HG02884 (cell line): ENCODE data around the gene JARID2.
A peak's percentile ranks its signal among the peaks of the same experiment; 100 is the strongest.

Experiments
- ATAC-seq: cut with Tn5 transposase; IDR thresholded peaks from one replicate; pipeline ENCODE4 v1.9.1; 2021; ENCODE audit warnings: mild to moderate bottlenecking, moderate library complexity; ENCODE audit not compliant: unreplicated experiment

The JARID2 gene

DNA sequence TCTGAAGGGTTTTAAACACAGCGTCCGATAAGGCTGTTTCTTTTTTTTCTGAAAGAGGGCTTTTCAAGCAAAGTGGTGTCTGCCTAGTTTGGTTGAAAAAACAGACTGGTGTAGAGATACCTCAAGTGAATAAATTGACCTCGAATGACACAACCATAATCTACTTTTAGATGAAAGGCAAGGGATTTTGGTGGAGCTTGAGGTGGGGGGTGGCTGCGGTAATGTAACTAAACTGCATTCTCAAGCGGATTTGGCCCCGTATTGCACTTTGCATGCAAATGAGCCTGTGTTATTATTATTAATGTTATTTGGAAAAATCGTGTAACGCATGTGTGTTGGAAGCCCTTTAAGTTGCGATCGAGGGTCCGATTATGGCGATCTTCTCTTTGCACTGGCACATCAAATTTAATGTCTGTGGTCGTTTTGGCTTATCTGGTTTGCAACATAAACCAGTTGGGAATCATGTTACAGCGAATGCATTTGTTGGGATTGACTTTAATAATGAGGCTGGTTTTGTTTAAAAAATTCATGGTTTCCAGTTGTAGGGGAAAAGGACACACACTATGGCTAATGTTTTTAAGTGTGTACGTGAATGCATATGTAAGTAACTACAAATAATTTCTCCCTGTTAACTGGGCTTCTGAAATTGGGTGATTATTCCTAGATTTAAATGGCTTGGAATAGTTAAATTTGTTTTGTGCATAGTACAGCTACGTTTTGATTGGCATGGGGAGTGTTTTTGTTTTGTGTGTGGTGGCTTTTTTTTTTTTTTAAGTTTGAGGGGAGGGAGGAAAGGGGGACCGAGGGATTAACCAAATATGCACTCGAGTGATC lies 1.0 kb downstream of the JARID2 start:
- no peak for ATAC-seq

DNA sequence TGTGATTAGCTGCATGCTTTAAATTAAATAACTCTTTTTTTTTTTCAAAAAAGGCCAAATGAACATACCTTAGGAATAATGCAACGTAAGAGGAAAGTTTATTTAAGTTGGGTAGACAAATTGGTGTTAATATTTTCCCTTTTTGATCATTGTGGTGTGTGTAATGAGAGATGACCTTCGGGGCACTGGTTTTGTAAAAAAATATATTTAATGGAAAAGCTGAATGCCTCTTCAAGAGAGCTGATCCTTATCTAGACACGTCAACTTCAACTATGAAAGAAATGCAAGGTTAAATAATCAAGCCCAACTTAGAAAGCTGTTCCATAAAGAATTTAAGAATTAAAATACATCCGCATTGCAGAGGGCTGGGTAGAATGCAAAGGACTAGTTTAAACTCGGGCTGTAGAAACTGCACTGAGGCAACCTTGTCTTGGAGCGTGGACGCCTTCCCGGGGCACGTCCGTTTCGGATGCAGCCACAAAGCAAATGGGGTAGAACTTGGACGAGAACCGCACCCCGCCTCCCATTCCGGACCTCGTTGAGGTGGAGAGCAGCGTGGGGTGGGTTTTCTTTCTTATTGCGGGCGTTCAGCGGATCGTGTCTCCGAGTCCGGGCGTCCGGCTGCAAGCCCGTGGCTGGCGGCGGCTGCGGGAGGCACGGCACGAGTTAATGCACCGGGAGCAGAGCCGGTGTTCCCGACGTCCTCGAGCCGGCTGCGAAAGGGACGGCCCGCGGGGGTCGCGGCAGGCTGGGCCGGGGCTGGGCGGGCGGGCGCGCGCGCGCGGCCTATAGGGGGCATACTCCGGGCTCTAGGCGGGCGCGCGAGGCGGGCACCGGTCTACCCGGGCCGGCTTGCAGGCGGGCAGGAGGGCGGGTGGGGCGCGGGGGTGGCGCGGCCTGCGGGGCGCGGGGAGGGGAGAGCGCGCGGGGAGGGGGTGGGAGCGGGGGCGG lies 1.9 kb downstream of the JARID2 start:
- ATAC-seq = peak; percentile 4

DNA sequence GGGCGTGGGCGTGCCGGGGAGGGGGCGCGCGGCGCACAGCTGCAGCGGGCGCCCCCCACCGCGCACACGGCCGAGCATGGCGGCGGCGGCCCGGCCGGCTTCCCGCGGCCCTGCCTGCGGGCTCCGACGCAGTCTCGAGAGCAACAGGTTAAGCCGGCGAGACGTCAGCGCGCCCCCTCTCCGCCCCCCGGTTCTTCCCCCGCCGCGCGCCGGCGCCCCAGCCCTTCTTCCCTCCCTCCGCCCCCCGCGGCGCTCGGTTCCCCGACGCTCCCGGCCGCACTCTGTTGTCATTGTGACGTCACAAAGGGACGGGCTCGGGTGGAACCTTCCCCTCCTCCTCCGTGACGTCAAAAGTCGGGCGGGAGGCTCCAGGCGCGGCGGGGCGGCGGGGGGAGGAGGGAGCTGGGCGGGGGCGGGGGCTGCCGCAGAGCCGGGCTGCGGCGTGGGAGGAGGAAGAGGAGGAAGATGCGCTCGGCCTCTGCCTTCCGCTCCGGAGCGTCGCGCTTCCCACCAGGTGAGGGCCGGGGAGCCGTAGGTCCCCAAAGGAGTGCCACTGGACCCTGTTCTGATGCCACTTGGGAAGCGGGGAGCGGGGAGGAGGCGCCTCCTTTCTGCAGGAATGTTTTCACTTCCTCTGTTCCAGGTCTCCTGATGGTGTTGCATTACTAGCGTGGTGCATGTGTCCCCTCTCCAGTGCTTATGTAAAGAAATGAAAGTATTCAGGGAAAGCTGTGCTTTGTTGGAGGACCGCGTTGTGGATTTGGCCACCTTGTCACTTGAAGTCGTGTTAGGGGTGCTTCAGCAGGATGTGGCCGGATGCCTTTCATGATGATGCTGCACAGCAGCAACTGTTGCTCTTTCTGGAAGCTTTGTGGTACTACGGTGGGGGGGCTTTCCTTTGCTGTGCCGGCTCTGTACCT lies 2.8 kb downstream of the JARID2 start:
- ATAC-seq = peak; percentile 28

DNA sequence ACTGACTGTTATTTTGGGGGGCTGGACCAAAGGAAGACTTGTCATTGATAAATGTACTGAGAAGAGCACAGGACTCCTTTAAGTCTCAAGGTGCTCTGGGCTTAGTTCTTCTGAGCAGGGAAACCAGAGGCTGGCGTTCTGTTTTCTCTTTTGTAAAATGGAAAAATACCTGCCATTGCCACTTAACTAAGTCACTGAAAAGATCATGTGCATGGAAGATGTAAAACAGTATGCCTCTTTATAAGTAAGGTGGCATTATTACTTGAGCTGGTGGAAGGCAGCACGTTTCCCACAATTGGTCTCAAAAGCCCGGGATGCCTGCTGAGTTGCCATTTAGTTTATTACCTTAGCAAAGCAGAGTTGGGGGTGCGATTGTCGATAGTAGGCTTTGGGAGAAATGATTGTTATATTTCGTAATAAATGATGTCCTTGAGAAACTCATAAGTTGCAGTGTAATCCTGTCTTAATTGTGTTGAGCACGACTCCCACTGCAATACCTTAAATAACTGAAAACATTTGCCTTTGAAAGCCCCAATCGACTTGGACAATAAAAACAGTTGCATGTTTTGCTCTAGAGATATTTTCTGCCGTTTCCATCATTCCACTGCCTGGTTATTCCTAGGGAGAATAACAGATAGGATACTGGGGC lies 3.6 kb downstream of the JARID2 start:
- no peak for ATAC-seq

DNA sequence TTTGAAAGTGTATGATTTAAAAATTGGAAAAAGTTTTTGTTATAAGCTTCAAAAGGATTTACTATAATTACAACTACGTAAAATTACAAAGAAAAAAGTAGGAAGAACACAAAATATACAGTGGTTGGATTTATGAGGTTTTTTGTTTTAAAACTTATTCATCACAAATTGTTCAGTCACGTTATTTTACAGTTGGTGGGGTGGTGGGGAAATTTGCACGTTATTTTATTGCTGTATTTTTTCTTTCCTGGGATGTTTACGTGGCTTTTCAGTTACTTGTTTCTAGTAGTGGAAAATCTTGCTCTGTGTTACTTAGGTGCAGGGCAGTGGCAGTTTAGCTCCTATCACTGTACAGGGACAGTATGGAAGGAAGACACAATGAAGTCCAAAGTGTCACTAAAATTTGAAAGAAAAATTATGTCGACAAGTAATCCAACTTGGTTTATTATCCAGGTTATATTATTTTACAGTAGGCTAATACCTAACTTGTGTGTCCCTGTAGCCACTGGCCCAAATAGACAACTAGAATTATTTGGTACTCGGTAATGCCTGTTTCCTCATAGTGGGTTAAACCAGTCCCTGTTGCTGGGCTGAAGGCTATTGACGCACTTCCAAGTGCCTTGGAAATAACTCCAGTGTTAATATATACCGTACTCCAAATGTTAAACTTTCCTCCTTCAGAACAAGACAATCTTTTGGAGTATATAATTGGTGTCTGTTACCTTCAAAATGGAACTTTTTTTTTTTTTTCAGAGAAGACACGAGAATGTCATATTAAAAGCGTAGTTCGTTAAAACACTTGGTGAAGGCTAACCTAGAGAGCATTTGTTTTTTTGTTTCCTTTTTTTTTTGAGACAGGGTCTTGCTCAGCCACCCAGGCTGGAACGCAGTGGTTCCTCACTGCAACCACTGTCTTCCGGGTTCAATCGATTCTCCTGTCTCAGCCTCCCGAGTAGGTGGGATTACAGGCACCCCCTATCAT lies 4.6 kb downstream of the JARID2 start:
- ATAC-seq = no peak

DNA sequence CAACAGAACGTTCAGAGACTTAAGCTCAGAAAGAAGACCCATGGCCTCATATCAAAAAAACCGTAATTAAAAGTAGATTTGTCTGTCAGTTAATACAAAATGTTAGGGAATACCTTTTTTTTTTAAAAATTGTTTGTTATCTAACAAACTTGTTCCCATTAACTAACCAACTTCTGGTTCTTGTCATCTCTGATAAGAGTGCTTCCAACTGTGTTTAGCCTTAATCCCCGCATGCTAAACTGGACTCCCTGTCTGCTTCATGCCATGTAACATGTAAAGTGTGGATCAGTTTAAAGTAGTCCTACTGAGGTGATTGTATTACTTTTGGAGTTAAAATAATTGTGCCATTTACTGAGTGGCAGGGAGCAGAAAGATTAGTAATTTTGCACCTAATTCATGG lies 6.3 kb downstream of the JARID2 start:
- no peak for ATAC-seq

DNA sequence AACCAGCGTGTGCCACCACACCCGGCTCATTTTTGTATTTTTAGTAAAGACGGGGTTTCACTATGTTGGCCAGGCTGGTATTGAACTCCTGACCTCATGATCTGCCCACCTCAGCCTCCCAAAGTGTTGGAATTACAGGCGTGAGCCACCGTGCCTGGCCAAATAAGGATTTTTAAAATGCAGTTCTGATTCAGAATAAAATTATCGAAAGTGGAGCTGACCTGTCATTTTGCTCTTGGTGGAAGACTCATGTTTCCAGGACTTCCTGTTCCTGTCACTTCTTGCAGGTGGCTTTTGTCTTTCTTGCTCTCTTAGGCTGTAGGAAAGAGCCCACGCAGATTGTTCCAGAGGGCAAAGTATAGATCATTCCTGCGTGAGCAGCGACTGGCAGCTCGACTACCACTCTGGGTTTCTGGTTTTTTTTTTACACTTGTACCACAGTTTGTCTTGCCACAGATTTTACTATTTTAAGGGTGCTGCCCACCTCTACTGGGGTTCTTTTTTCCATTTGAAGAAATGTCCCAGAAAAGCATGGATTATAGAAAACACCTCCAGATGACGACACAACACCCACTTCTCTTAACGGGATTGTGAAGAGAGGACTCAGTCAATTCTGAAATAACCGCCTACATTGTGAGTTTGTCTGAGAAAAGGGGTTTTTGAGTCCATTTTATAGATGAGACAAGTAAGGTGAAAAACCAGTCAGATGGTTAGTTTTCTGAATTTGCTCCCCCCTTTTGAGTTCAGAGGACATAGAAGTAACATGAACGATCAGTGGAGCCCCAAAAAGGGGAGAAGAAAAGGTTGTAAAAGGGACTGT lies 7.5 kb downstream of the JARID2 start:
- peak; percentile 9 for ATAC-seq

DNA sequence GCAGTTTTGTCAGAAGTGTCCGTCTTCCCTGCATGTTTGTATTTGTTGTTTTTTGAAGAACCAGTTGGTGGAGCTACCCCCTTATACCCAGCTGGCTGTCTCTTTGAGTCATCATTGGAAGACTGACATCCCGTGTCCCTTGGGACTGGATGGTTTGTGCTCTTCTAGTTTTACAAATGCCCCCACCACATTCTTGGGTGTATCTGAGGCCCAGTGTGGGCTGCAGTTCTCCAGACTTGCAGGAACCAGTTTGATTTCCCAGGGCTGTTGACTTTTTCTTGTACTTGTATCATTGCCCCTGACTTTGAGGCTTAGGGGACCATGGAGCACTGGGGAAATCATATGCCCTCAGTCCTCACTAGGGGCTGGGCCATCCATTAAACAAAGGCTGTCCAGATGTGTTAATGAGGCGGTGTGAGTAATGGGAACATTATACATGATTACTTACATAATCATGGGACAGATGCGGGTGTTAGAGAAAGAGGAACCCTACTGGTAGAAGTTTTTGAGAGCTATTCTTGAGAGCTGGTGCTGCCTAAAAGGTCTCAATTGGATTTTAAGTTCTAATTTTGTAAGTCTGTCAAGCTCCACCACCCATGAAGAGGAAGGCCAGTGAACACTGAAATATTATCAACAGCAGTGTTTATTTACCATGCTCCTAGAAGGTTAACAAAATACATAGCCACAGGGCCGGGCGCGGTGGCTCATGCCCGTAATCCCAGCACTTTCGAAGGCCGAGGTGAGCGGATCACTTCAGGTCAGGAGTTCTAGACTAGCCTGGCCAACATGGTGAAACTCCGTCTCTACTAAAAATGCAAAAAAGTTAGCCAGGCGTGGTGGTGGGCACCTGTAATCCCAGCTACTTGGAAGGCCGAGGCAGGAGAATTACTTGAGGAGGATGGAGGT lies 8.5 kb downstream of the JARID2 start:
- peak; percentile 39 for ATAC-seq

DNA sequence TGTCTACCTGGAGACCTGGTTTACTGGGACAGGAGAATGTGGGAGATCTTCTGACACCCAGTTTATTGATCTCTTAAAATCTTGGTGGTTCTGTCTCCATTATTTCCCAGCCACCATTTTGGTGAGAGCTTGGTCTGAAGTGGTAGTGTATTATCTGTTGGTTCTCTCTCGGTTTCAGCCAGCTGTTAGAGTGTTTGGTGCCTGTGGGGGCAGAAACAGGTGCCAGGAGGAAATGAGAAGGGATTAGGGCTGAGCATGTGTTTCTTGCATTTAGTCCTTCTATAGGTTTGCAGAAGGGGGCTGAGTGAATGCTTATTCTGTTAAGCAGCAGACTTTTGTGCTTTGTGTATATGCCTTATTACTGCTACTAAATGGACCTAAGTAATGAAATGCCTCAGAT lies 9.6 kb downstream of the JARID2 start:
- no peak for ATAC-seq

DNA sequence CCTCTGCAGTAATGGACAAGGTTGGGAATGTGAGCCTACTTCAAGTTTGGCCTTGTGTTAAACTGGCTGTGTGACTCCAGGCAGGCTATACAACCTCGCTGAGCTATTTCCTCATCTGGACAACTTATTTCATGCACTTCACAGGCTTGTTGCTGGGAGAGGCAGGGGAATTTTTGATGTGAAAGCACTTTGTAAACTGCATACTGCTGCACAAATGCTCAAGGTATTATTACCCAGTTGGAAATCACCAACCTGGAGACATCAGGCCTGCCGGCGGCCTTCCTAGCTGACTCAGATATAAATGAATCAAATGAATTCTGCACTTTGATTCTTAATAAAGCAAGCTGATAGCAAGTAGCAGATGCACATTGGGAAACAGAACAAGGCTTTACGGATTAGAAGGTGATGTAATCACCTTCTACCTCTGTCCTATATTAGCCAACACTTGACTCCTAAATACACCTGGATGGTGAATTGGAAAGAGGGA lies 10.1 kb downstream of the JARID2 start:
- no peak for ATAC-seq

DNA sequence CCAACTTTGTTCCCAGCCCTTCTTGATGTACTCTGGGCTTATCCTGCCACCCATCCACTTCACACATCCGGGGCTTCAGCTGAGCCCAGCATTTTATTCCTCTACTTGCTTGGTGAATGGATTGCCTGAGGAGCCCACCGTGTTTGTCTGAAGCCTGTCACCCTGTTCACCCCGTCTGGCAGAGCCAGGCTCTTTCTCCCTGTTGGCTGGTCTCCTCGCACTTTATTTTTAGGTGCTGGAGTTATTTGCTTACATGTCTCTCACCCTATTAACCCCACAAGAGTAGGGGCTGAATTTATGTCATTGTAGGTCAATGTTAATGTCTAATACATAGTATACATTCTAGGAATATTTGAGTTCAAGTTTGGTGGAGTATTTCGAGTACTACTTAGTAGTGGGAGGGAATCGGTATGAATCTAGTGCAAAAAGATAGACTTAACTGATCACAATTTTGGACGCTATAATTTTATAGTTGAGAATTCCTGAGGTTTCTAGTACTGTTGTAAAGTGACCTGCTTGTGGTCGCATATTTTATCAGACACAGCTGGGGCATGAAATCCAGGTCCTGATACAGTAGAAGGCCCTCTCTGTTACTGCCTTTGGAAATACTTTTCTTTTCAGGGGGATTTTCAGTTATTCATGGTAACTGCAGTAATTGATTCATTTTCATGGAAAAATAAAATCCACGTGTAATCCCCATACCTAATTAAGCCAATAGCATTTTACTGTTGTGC lies 10.8 kb downstream of the JARID2 start:
- ATAC-seq = no peak

DNA sequence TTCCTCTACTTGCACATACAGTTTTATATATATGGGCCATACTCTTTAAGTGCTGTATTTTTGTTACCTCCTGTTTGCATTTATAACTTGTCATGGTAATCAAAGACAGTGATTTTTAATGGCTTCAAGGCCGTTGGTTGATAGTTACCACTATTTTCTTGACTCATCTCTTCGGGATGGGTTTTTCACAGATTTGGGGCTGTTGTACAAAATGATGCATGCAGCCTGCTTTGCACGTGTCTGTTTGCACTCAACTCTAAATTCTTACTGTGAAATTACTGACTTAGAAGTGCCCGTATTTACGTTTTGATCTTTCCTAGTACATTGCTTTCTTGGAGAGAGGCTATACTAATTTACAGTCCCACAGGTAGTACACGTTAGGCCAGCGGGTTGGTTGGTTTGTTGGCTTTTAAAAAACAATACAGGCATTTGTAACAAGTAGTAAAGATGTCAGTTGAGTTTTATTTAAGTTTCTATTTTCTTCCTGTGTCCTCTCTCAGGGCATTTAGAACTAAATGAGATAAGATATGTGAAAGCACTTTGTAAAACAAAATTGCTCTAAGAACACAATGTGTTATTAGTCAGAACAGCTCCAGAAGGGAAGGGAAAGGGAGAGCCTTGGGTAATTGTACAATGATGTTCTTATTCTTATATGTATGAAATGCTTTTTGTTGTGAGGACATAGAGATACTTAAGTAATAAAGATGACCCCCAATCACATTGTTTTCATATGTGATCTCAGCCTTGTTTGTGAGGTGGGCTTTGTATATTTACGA lies 11.7 kb downstream of the JARID2 start:
- ATAC-seq = no peak

DNA sequence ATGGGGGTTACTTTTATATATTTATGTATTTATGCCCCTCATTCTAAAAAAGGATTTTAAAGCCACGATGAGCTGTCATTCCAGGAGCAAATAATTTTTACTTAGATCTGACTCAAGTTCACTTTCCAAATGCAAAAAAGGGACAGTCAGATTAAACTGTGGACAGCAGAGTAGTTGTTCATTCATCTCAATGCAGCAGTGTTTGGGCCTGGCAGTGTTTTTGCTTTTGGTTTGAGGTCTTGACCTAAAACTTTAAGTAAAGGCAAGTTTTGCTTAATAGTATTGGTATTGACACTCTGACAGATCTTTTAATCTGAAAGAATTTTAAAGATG lies 13.9 kb downstream of the JARID2 start:
- ATAC-seq = no peak

DNA sequence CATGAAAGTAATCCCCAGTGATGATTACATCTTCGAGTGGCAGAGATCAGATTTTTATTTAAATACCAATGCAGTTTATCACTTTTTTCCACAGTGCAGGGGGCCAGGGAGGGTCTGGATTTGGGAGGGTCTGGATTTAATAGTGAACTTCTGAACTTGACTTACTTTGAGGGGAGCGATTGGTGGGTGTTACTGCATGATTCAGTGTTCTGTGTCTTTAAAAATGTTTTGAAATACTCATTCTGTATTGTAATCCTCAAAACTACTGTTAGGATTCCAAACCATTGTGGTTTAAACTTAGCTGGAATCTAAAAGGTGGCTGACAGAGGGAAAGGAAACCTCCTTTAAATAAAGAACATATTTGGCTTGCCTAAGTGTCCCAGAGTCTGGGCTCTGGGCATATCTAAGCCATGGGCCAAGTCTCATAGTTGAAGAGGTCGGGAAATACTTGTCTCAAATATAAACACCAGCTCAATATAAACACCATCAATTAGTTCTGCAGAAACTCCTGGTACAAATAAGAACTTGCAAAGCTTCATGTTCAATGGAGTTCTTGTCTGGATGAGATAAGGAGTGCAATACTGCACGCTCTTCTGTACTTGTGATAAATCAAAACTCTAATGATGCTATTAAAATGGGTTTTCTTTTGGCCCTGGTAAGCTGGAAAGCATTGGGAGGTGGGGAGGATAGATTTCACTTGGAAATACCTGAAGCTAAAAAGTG lies 14.4 kb downstream of the JARID2 start:
- no peak for ATAC-seq

DNA sequence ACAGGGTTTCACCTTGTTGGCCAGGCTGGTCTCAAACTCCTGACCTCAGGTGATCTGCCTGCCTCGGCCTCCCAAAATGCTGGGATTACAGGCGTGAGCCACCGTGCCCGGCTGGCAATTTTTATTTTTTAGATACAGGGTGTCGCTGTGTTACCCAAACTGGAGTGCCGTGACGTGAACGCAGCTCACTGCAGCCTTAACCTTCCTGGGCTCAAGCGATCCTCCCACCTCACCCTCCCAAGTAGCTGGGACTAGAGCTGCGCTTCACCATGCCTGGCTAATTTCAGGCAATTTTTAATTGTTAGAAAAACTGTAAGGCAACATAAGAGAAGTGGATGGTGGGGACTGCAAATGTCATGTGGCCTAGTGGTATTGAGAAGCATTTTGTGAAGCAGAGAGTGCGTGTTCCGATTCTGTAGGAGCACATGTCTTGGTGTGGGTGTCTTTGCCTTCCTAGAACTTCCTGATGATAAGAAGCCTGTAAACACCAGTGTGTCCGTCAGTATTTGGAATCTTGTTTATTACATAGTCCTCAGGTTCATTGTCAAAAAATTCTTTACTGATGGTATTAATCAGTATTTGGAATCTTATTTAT lies 18.0 kb downstream of the JARID2 start:
- ATAC-seq = no peak
